AG09309 (cell line): Measurements from ENCODE around the gene PGC.

Experiments
- DNase-seq: peaks from one replicate; pipeline ENCODE4 v3.0.0-alpha.2; 2010; ENCODE audit warnings: low read depth
- H3K4me3 ChIP-seq: 2 replicates; pipeline ENCODE4 v1.5.1; 2011; ENCODE audit warnings: mild to moderate bottlenecking, low read depth, low read length, moderate library complexity; ENCODE audit not compliant: control insufficient read depth
- CTCF ChIP-seq: IDR thresholded peaks from 2 replicates; pipeline ENCODE4 v1.5.1; 2011; ENCODE audit warnings: mild to moderate bottlenecking, low read depth, low read length, inconsistent platforms; ENCODE audit not compliant: insufficient read depth, control insufficient read depth; ENCODE audit errors: missing control alignments

PGC gene

GRCh38 chr6:41704028-41704427, 43.2 kb downstream of the PGC start:
- no peak for DNase-seq
- H3K4me3 ChIP-seq = no peak overlapping the region
- TF ChIP-seq CTCF = no peak

GRCh38 chr6:41702771-41703494, 44.3 kb downstream of the PGC start:
- no peak overlapping the region for H3K4me3 ChIP-seq
- DNase-seq = no peak
- no peak for TF ChIP-seq CTCF

GRCh38 chr6:41702089-41702745, 45.0 kb downstream of the PGC start:
- TF ChIP-seq CTCF = no peak
- H3K4me3 ChIP-seq = no peak overlapping the region
- no peak for DNase-seq

GRCh38 chr6:41700463-41701347, 46.5 kb downstream of the PGC start:
- TF ChIP-seq CTCF = no peak
- DNase-seq = no peak
- no peak overlapping the region for H3K4me3 ChIP-seq

- no peak for TF ChIP-seq CTCF
- DNase-seq = no peak
- H3K4me3 ChIP-seq = no peak overlapping the region
Measured at GRCh38 chr6:41699063-41699462, 48.1 kb downstream of the PGC start.
